Fibroblast of lung (primary cell): ENCODE results near the gene LINC00237. TPM values are rescaled to one million over a fixed set of nuclear protein-coding genes. Genes with fewer than 3 reads are reported as not detected.

Experiments used
- DNase-seq, 2 donors: peaks; one replicate each; pipeline versions ENCODE4 v3.0.0 to v3.0.0-alpha.2; 2010; ENCODE audit warnings: low read depth in 2 of 2
- H2AFZ ChIP-seq: 2 replicates; pipeline ENCODE4 v1.5.1; 2012; ENCODE audit warnings: low read length, control low read depth, inconsistent platforms
- H3K27ac ChIP-seq: 2 replicates; pipeline ENCODE4 v1.5.1; 2011; ENCODE audit warnings: low read length, control low read depth; ENCODE audit not compliant: insufficient read depth
- H3K27me3 ChIP-seq: 2 replicates; pipeline ENCODE4 v1.5.1; 2011; ENCODE audit warnings: mild to moderate bottlenecking, low read length; ENCODE audit not compliant: control insufficient read depth, insufficient read depth
- H3K36me3 ChIP-seq: 2 replicates; pipeline ENCODE4 v1.5.1; 2011; ENCODE audit warnings: low read length; ENCODE audit not compliant: control insufficient read depth, insufficient read depth
- H3K4me1 ChIP-seq: 2 replicates; pipeline ENCODE4 v1.5.1; 2011; ENCODE audit warnings: low read length; ENCODE audit not compliant: control insufficient read depth, insufficient read depth; ENCODE audit errors: extremely low read depth
- H3K4me2 ChIP-seq: 2 replicates; pipeline ENCODE4 v1.5.1; 2011; ENCODE audit warnings: low read length, control low read depth; ENCODE audit not compliant: insufficient read depth; ENCODE audit errors: extremely low read depth
- H3K4me3 ChIP-seq, 4 experiments: fragments of 200-600 bp in 1 of 4; sonication (generic) in 1 of 4; replicated peaks in 1 of 4; 2 replicates each; pipeline ENCODE4 v1.5.1; 2011 to 2016; ENCODE audit warnings: low read length in 4 of 4, low read depth in 3 of 4, mild to moderate bottlenecking in 3 of 4, control low read depth in 2 of 4, inconsistent platforms in 1 of 4, mixed read lengths in 1 of 4; ENCODE audit not compliant: insufficient read depth in 1 of 4; ENCODE audit errors: control extremely low read depth in 1 of 4
- H3K79me2 ChIP-seq: 2 replicates; pipeline ENCODE4 v1.5.1; 2012; ENCODE audit warnings: mild to moderate bottlenecking, low read length, inconsistent platforms; ENCODE audit not compliant: control insufficient read depth, insufficient read depth
- H3K9ac ChIP-seq: 2 replicates; pipeline ENCODE4 v1.5.1; 2011; ENCODE audit warnings: mild to moderate bottlenecking, low read length, control low read depth; ENCODE audit not compliant: insufficient read depth
- H3K9me3 ChIP-seq: 2 replicates; pipeline ENCODE4 v1.5.1; 2012; ENCODE audit warnings: low read depth, low read length; ENCODE audit not compliant: control insufficient read depth, insufficient read depth
- H4K20me1 ChIP-seq: 2 replicates; pipeline ENCODE4 v1.5.1; 2011; ENCODE audit warnings: low read length; ENCODE audit not compliant: control insufficient read depth, insufficient read depth; ENCODE audit errors: extremely low read depth
- EZH2 ChIP-seq: IDR thresholded peaks from 2 replicates; pipeline ENCODE4 v1.5.1; 2012; ENCODE audit warnings: low read length, control low read depth, mild to moderate bottlenecking; ENCODE audit errors: missing control alignments
- polyA plus RNA-seq, 2 donors: library from polyadenylated mRNA; depleted of rRNA in 1 of 2; stranded (reverse) in 1 of 2; unstranded in 1 of 2; fragments of >200 nt; gene quantifications; 2 replicates each; pipeline ENCODE4 v1.2.1, GENCODE V29; 2011 to 2012; ENCODE audit warnings: missing spikeins in 1 of 2
- total RNA-seq: library from RNA; depleted of rRNA; stranded (reverse); fragments of >200 nt; gene quantifications from 2 replicates; pipeline ENCODE4 v1.2.1, GENCODE V29; 2014
- TF ChIP-seq, protein P1 (sequence below), 2 donors: IDR thresholded peaks in 1 of 2; conservative IDR thresholded peaks in 1 of 2; 1 replicate in 1 of 2; 2 replicates in 1 of 2; pipeline ENCODE4 v1.5.1; 2011 to 2012; ENCODE audit warnings: low read length in 2 of 2, control low read depth in 1 of 2, inconsistent platforms in 1 of 2, low read depth in 1 of 2, mild to moderate bottlenecking in 1 of 2

Gene LINC00237
- total and polyA plus RNA-seq, 2 donors (not counting 1 experiment from before 2014, with no cell fraction given) = not detected

- Histone ChIP-seq H2AFZ (no peak overlapping the region), H3K9me3 (no peaks in the 10 kb centered on the region), H3K9ac (no peak overlapping the region), H3K27ac (no peak overlapping the region), H4K20me1 (no peaks in the 10 kb centered on the region), H3K36me3 (no peaks in the 10 kb centered on the region), H3K4me2 (no peak overlapping the region), H3K79me2 (no peaks in the 10 kb centered on the region), H3K27me3 (peaks cover 13% of the 10 kb centered on the region), H3K4me1 (no peaks in the 10 kb centered on the region), H3K4me3 (no peak overlapping the region)
- no peak for DNase-seq
- TF ChIP-seq EZH2 = no peak
- TF ChIP-seq, protein P1, sequence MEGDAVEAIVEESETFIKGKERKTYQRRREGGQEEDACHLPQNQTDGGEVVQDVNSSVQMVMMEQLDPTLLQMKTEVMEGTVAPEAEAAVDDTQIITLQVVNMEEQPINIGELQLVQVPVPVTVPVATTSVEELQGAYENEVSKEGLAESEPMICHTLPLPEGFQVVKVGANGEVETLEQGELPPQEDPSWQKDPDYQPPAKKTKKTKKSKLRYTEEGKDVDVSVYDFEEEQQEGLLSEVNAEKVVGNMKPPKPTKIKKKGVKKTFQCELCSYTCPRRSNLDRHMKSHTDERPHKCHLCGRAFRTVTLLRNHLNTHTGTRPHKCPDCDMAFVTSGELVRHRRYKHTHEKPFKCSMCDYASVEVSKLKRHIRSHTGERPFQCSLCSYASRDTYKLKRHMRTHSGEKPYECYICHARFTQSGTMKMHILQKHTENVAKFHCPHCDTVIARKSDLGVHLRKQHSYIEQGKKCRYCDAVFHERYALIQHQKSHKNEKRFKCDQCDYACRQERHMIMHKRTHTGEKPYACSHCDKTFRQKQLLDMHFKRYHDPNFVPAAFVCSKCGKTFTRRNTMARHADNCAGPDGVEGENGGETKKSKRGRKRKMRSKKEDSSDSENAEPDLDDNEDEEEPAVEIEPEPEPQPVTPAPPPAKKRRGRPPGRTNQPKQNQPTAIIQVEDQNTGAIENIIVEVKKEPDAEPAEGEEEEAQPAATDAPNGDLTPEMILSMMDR (conservative IDR thresholded peaks at IDR 0.05 in 1 of 2, IDR thresholded peaks at IDR 0.05 in 1 of 2; ENCODE audit: low read depth in 1 of 2, low read length in 2 of 2) = no peak
These were observed 5.3 kb upstream of the LINC00237 start for GRCh38 chr20:21111416-21111815.

DNA sequence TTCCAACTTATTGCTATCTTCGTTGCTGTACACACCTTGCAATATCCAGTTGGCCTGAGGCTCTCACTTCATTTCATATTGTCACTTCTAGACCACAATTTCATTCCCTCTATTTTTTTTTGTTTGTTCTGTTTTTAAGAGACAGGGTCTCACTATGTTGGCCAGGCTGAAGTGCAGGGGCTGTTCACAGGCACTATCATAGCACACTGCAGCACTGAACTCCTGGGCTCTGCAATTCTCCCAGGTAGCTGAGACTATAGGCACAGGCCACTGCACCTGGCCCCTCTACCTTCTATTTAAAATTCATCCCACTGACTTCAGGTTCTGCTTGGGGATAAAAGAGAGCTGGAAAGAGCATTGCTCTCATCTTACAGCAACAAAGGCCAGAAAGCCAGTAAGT is 4.7 kb upstream of the LINC00237 start:
- no peaks in the 10 kb centered on the region for H3K36me3 ChIP-seq
- H3K4me2 ChIP-seq = no peak overlapping the region
- no peaks in the 10 kb centered on the region for H3K9me3 ChIP-seq
- no peaks in the 10 kb centered on the region for H3K4me1 ChIP-seq
- no peak overlapping the region for H3K9ac ChIP-seq
- H2AFZ ChIP-seq = no peak overlapping the region
- TF ChIP-seq, protein P1 (conservative IDR thresholded peaks at IDR 0.05 in 1 of 2, IDR thresholded peaks at IDR 0.05 in 1 of 2; ENCODE audit: low read depth in 1 of 2, low read length in 2 of 2) = no peak
- TF ChIP-seq EZH2 = no peak
- no peak overlapping the region for H3K27ac ChIP-seq
- H4K20me1 ChIP-seq = no peaks in the 10 kb centered on the region
- H3K4me3 ChIP-seq = no peak overlapping the region
- H3K27me3 ChIP-seq = peaks cover 17% of the 10 kb centered on the region
- DNase-seq = no peak
- no peaks in the 10 kb centered on the region for H3K79me2 ChIP-seq

DNA sequence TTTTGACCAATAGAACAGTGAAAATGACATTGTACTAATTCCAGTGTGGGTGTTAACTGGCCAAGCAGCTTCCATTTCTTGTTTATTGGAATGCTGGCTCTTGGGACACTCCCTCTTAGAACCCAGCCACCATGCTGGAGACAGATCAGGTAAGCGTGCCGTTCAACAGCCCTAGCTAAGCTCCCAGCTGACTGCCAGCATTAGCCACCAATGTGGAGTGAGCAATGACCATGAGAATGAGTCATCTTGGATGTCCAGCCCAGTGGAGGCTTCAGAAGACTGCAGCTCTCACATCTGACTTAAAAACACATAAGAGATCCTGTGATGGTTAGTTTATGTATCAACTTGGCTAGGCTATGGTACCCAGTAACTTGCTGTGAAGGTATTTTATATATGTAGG is 3.0 kb upstream of the LINC00237 start:
- no peak overlapping the region for H3K27ac ChIP-seq
- H3K4me2 ChIP-seq = no peak overlapping the region
- H3K4me1 ChIP-seq = no peaks in the 10 kb centered on the region
- no peak overlapping the region for H3K9ac ChIP-seq
- no peaks in the 10 kb centered on the region for H3K79me2 ChIP-seq
- peaks cover 31% of the 10 kb centered on the region for H3K27me3 ChIP-seq
- no peaks in the 10 kb centered on the region for H3K36me3 ChIP-seq
- no peaks in the 10 kb centered on the region for H3K9me3 ChIP-seq
- no peaks in the 10 kb centered on the region for H4K20me1 ChIP-seq
- DNase-seq = no peak
- TF ChIP-seq, protein P1 (conservative IDR thresholded peaks at IDR 0.05 in 1 of 2, IDR thresholded peaks at IDR 0.05 in 1 of 2; ENCODE audit: low read depth in 1 of 2, low read length in 2 of 2) = no peak
- no peak for TF ChIP-seq EZH2
- H2AFZ ChIP-seq = no peak overlapping the region
- no peak overlapping the region for H3K4me3 ChIP-seq
